Right atrium auricular region (tissue), 2 donors: ENCODE measurements around the gene SMTN. TPM values are rescaled to one million over a fixed set of nuclear protein-coding genes. Genes with fewer than 3 reads are reported as not detected.

Source experiments
- DNase-seq: peaks from one replicate; pipeline ENCODE4 v3.0.0-alpha.2; 2019; ENCODE audit warnings: low spot score
- H3K27ac ChIP-seq, 2 donors: fragments of 200-600 bp; sonication (generic); 1 replicate in 1 of 2; 2 replicates in 1 of 2; pipeline ENCODE4 v1.5.1; 2016 to 2019
- H3K27me3 ChIP-seq, 2 donors: fragments of 200-600 bp; sonication (generic); one replicate each; pipeline versions ENCODE4 v1.5.1 to v1.6.0; 2017 to 2019
- H3K36me3 ChIP-seq: fragments of 200-600 bp; sonication (generic); one replicate; pipeline ENCODE4 v1.5.1; 2016
- H3K4me1 ChIP-seq, 2 donors: fragments of 200-600 bp; sonication (generic); one replicate each; pipeline versions ENCODE4 v1.5.1 to v1.6.0; 2017 to 2019
- H3K4me3 ChIP-seq, 2 donors: fragments of 200-600 bp; sonication (generic); 1 replicate in 1 of 2; 2 replicates in 1 of 2; pipeline ENCODE4 v1.5.1; 2017 to 2019; ENCODE audit warnings: mild to moderate bottlenecking in 1 of 2, moderate library complexity in 1 of 2
- H3K9me3 ChIP-seq, 2 donors: fragments of 200-600 bp; sonication (generic); one replicate each; pipeline ENCODE4 v1.5.1; 2019
- total RNA-seq, 2 donors: library from RNA; depleted of rRNA; stranded (reverse); fragments of >200 nt; gene quantifications; one replicate each; pipeline ENCODE4 v1.1.0, GENCODE V29; 2016
- TF ChIP-seq, protein P1 (sequence below), 2 donors: fragments of 200-600 bp; sonication (generic); IDR thresholded peaks; one replicate each; pipeline ENCODE4 v1.5.1; 2019; ENCODE audit warnings: antibody characterized with exemption in 2 of 2

SMTN gene
- total RNA-seq, 2 donors from 2014 or later, result 81.4 to 183 TPM

DNA sequence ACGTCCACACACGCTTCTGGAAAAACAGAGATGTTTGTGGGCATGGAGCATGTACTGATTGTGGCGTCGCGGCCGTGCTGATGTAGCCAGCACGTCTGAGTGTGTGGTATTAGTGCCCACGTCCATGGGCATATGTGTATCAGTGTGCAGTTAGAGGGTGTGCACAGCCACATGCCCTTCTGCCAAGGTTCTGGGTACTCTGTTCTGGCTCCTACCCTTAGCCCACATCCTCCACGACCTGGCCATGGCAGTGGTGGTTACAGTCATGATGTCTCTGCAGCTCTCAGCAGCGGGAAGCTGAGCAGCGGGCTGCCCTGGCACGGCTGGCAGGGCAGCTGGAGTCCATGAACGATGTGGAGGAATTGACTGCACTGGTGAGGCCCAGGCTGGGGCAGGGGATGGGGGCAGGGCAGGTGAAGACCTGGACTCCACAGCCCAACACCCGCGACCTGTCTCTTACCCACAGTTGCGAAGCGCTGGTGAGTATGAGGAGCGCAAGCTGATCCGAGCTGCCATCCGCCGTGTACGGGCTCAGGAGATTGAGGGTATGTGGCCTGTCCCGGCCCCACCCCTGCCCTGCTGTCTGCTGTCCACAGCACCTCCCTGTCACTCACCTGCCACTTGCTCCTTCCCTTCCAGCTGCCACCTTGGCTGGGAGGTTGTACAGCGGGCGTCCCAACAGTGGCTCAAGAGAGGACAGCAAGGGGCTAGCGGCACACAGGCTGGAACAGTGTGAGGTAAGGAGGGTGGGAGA is 7.3 kb downstream of the SMTN start:
- peaks cover 0 to 75% of the 10 kb centered on the region in 2 donors for H3K4me1 ChIP-seq
- DNase-seq, result no peak
- H3K27ac ChIP-seq, result peak overlapping the region in 1 of 2 donors; percentile 23

DNA sequence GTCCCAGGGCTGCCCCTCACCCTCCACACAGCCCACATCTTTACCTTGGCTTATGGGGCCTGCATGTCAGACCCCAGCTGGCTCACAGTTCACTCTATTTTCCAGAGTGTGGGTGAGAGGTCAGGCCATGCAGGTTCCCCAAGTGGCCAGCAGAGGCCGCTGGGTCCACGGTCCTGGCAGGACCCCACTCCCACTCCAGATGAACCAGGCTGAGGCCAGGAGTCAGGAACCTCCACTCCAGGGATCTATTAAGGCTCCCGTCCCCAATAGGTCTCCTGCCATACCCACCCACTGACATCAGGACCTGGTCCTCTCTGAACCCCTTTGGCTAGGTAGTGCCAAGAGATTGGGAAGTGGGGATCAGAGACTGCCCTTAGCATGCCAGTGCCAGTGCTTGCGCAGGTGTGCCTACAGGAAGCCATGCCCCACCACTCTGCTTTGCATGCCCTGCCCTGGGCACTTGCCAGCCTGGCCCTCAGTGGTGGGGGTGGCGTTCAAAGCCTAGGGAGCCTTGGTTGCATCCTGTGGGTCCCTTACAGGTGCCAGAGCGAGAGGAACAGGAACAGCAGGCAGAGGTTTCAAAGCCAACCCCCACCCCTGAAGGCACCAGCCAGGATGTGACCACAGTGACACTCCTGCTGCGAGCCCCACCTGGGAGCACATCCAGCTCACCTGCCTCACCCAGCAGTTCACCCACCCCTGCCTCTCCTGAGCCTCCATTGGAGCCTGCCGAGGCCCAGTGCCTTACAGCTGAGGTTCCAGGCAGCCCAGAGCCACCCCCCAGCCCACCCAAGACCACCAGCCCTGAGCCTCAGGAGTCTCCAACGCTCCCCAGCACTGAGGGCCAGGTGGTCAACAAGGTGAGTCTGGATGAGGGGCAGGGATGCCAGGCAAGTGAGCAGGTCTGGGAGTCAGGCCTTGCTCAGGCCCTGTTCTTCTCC is 8.3 kb downstream of the SMTN start:
- DNase-seq, result no peak
- peaks cover 68% of the 10 kb centered on the region for H3K36me3 ChIP-seq
- H3K4me3 ChIP-seq, result no peak overlapping the region
- H3K9me3 ChIP-seq, result no peaks in the 10 kb centered on the region
- TF ChIP-seq, protein P1, sequence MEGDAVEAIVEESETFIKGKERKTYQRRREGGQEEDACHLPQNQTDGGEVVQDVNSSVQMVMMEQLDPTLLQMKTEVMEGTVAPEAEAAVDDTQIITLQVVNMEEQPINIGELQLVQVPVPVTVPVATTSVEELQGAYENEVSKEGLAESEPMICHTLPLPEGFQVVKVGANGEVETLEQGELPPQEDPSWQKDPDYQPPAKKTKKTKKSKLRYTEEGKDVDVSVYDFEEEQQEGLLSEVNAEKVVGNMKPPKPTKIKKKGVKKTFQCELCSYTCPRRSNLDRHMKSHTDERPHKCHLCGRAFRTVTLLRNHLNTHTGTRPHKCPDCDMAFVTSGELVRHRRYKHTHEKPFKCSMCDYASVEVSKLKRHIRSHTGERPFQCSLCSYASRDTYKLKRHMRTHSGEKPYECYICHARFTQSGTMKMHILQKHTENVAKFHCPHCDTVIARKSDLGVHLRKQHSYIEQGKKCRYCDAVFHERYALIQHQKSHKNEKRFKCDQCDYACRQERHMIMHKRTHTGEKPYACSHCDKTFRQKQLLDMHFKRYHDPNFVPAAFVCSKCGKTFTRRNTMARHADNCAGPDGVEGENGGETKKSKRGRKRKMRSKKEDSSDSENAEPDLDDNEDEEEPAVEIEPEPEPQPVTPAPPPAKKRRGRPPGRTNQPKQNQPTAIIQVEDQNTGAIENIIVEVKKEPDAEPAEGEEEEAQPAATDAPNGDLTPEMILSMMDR (IDR thresholded peaks at IDR 0.05), result peak; percentile 72 to 85
- H3K27ac ChIP-seq, result peak overlapping the region in 1 of 2 donors; percentile 23
- H3K27me3 ChIP-seq, result no peaks in the 10 kb centered on the region
- H3K4me1 ChIP-seq, result peaks cover 0 to 70% of the 10 kb centered on the region in 2 donors

More for the DNA sequence above, 7.3 kb downstream of the SMTN start:
- TF ChIP-seq, protein P1 (IDR thresholded peaks at IDR 0.05), result no peak
- no peaks in the 10 kb centered on the region for H3K9me3 ChIP-seq
- peaks cover 59% of the 10 kb centered on the region for H3K36me3 ChIP-seq
- H3K4me3 ChIP-seq, result no peak overlapping the region
- H3K27me3 ChIP-seq, result no peaks in the 10 kb centered on the region

DNA sequence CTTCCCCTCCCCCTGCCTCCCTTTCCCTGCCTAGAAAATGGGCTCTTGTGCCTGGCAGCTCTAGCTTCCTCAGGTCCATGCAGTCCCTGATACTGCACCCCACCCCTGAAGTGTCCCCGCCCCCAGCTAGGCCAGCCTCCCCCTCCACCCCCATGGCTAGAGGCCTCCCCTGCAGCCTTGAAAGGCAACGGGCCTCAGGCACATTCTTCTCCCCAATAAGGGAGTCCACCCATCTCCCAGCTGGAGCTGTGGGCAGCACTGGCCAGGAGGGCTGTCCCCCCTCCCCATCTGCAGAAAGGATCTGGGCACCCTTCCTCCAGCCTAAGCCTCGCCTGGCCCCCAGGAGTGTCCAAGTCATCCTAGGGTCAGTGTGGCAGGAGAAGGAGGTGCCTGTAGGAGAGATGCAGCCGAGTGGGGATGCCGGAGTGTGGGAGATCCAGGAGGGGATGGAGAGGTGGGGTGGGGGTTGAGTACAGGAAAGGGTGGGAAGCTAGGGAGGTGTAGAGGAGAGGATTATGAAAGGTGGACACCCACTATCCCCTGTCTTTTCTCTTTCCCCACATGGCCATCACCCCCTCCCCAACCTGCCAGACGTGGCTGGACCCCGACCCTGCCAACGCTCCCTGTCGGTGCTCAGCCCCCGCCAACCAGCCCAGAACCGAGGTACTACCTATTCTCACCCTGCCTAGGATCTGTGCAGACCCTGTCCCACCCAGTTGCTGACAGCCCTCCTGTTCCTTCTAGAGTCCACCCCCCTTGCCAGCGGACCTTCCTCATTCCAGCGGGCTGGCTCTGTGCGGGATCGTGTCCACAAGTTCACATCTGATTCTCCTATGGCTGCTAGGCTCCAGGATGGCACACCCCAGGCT is 9.3 kb downstream of the SMTN start:
- Histone ChIP-seq H3K27me3 (no peaks in the 10 kb centered on the region), H3K36me3 (peaks cover 78% of the 10 kb centered on the region), H3K9me3 (no peaks in the 10 kb centered on the region), H3K4me1 (peaks cover 0 to 65% of the 10 kb centered on the region in 2 donors), H3K27ac (peak overlapping the region in 1 of 2 donors; percentile 43), H3K4me3 (no peak overlapping the region)
- DNase-seq, result no peak
- TF ChIP-seq, protein P1 (IDR thresholded peaks at IDR 0.05), result no peak

DNA sequence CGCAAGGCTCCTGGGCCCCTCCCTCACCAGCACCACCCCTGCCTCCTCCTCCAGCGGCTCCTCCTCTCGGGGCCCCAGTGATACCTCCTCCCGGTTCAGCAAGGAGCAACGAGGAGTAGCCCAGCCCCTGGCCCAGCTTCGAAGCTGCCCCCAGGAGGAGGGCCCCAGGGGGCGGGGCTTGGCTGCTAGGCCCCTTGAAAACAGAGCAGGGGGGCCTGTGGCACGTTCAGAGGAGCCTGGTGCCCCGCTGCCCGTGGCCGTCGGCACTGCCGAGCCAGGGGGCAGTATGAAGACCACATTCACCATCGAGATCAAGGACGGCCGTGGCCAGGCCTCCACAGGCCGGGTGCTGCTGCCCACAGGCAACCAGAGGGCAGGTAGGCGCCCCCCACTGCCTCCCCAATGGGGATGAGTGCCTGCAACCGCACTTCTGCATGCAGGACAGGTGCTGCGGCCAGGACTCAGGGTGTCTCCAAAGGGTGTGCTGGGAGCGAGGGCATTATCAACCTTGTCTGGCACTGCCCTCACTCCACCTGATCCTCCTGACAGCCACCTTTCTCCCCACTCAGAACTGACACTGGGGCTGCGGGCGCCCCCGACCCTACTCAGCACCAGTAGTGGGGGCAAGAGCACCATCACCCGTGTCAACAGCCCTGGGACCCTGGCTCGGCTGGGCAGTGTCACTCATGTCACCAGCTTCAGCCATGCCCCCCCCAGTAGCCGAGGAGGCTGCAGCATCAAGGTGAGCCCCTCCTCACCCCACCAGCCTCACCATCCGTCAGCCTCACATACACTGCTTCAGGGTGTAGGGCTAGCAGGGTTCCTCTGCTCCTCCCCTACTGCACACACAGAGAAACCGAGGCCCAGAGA is 10.2 kb downstream of the SMTN start:
- H3K9me3 ChIP-seq, result no peaks in the 10 kb centered on the region
- H3K27me3 ChIP-seq, result no peaks in the 10 kb centered on the region
- no peak for DNase-seq
- H3K4me1 ChIP-seq, result peaks cover 0 to 56% of the 10 kb centered on the region in 2 donors
- TF ChIP-seq, protein P1 (IDR thresholded peaks at IDR 0.05), result no peak
- no peak overlapping the region for H3K4me3 ChIP-seq
- peaks cover 87% of the 10 kb centered on the region for H3K36me3 ChIP-seq
- H3K27ac ChIP-seq, result peak overlapping the region in 1 of 2 donors; percentile 43
